CD4-positive, alpha-beta T cell (primary cell): ENCODE measurements around the gene DRC7. TPM values are rescaled to one million over a fixed set of nuclear protein-coding genes. Genes with fewer than 3 reads are reported as not detected.

Source experiments
- ATAC-seq: fragments of 200-7000 bp; cut with Tn5 transposase; one replicate; pipeline ENCODE4 v1.10.0; 2022; ENCODE audit warnings: mild to moderate bottlenecking; ENCODE audit not compliant: poor library complexity
- CTCF ChIA-PET: fragments of 350-600 bp; sonication (Branson Sonifier 250); formaldehyde crosslinking; loops from one replicate; lab custom pipeline; 2021; ENCODE audit warnings: antibody characterized with exemption, inconsistent platforms; lab: Charles Lee
- POLR2A ChIA-PET: fragments of 350-600 bp; sonication (Branson Sonifier 250); formaldehyde crosslinking; loops from one replicate; lab custom pipeline; 2021; ENCODE audit warnings: antibody characterized with exemption, inconsistent platforms; lab: Charles Lee
- DNase-seq, 14 experiments: peaks; one replicate each; pipeline ENCODE4 v3.0.0-alpha.2; 2013 to 2020; ENCODE audit warnings: mixed read lengths in 2 of 14
- H3K27ac ChIP-seq, 2 donors: one replicate each; pipeline versions ENCODE4 v1.5.1 to v1.7.0; 2013; ENCODE audit warnings: low read length in 2 of 2, low read depth in 1 of 2, mild to moderate bottlenecking in 1 of 2
- H3K27me3 ChIP-seq, 2 experiments: 1 replicate in 1 of 2; 2 replicates in 1 of 2; pipeline versions ENCODE4 v1.6.1 to v1.7.0; 2013; ENCODE audit warnings: low read length in 2 of 2, control low read depth in 1 of 2, mild to moderate bottlenecking in 1 of 2, moderate library complexity in 1 of 2; ENCODE audit not compliant: insufficient read depth in 2 of 2, control insufficient read depth in 1 of 2
- H3K36me3 ChIP-seq: one replicate; pipeline ENCODE4 v1.6.1; 2013; ENCODE audit warnings: low read length, control low read depth; ENCODE audit not compliant: insufficient read depth
- H3K4me1 ChIP-seq: one replicate; pipeline ENCODE4 v1.6.1; 2013; ENCODE audit warnings: low read length, control low read depth; ENCODE audit not compliant: insufficient read depth
- H3K4me3 ChIP-seq: one replicate; pipeline ENCODE4 v1.5.1; 2013; ENCODE audit warnings: mild to moderate bottlenecking, low read length, moderate library complexity
- H3K9me3 ChIP-seq, 2 experiments: 1 replicate in 1 of 2; 2 replicates in 1 of 2; pipeline versions ENCODE4 v1.6.1 to v1.7.0; 2013; ENCODE audit warnings: low read length in 2 of 2, mild to moderate bottlenecking in 2 of 2, control low read depth in 1 of 2, moderate library complexity in 1 of 2; ENCODE audit not compliant: control insufficient read depth in 1 of 2, insufficient read depth in 1 of 2
- H3K27ac Mint-ChIP-seq: one replicate; pipeline ENCODE4 v1.8.0; 2020; ENCODE audit warnings: mixed read lengths
- H3K27me3 Mint-ChIP-seq: one replicate; pipeline ENCODE4 v1.8.0; 2021; ENCODE audit warnings: mixed read lengths
- H3K36me3 Mint-ChIP-seq: one replicate; pipeline ENCODE4 v1.8.0; 2021; ENCODE audit warnings: low read depth, mixed read lengths
- H3K4me1 Mint-ChIP-seq: one replicate; pipeline ENCODE4 v1.8.0; 2021; ENCODE audit warnings: low read depth, mixed read lengths
- H3K4me3 Mint-ChIP-seq: one replicate; pipeline ENCODE4 v1.8.0; 2020; ENCODE audit warnings: mild to moderate bottlenecking, mixed read lengths
- H3K9me3 Mint-ChIP-seq: one replicate; pipeline ENCODE4 v1.8.0; 2020; ENCODE audit warnings: mixed read lengths
- CTCF ChIP-seq: fragments of 200-600 bp; IDR thresholded peaks from one replicate; pipeline ENCODE4 v1.8.0; 2022; ENCODE audit warnings: antibody characterized with exemption, mild to moderate bottlenecking
- intact Hi-C, 2 experiments: fragments of 100-400 bp; cut with DNase I in 1 of 2; cut with micrococcal nuclease in 1 of 2; formaldehyde crosslinking; loops; one replicate each; pipeline versions ENCODE4 v1.15.1 to v1.9.0; 2023 to 2025; cut with DNase I, micrococcal nuclease
- total RNA-seq, 174 experiments: library from RNA in 2 of 174; stranded (reverse) in 2 of 174; gene quantifications; one replicate each; pipeline ENCODE4 v1.2.3 and lab custom pipeline; 2021 to 2026

The DRC7 gene
- total RNA-seq, 2 experiments from 2014 or later = not detected

DNA sequence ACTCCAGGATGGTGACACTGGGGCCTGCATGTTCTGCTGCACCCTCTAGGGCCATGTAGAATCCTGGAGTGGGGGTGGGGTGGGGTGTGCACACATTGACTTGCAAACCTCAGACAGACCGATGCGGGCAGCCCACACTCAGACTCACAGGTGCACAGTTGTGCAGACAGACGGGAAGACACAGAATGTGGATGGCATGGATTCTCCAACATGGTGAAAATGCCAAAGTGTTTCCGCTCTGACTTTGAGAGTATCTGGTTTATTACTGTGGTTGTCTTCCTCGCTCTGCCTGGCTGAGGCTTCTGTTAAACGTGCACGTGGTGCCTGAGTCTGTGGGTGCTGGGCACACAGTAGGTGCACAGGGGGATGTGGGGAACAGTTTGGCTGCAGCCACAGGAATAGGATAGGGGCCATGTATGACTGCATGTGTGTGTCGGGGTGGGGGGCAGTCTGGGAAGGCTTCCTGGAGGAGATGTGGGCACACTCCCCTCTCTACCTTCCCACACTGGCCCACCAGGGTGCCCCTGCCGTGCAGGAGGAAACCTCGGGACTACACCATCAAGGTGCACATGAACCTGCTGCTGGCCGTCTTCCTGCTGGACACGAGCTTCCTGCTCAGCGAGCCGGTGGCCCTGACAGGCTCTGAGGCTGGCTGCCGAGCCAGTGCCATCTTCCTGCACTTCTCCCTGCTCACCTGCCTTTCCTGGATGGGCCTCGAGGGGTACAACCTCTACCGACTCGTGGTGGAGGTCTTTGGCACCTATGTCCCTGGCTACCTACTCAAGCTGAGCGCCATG lies 35.5 kb upstream of the DRC7 start:
- Histone ChIP-seq H3K4me1 (peaks cover 15% of the 10 kb centered on the region), H3K36me3 (no peaks in the 10 kb centered on the region), H3K9me3 (no peaks in the 10 kb centered on the region), H3K27me3 (no peaks in the 10 kb centered on the region), H3K27ac (no peak overlapping the region), H3K4me3 (no peak overlapping the region)
- Mint-ChIP-seq H3K27me3 (no peaks in the 10 kb centered on the region), H3K27ac (no peak overlapping the region), H3K4me3 (no peak overlapping the region), H3K36me3 (no peaks in the 10 kb centered on the region), H3K4me1 (no peaks in the 10 kb centered on the region), H3K9me3 (no peaks in the 10 kb centered on the region)
- ATAC-seq (no peak), DNase-seq (no peak)
- intact Hi-C loops = no loop called here
- ChIA-PET POLR2A (no interaction called here), CTCF (no interaction called here)
- TF ChIP-seq CTCF = no peak

DNA sequence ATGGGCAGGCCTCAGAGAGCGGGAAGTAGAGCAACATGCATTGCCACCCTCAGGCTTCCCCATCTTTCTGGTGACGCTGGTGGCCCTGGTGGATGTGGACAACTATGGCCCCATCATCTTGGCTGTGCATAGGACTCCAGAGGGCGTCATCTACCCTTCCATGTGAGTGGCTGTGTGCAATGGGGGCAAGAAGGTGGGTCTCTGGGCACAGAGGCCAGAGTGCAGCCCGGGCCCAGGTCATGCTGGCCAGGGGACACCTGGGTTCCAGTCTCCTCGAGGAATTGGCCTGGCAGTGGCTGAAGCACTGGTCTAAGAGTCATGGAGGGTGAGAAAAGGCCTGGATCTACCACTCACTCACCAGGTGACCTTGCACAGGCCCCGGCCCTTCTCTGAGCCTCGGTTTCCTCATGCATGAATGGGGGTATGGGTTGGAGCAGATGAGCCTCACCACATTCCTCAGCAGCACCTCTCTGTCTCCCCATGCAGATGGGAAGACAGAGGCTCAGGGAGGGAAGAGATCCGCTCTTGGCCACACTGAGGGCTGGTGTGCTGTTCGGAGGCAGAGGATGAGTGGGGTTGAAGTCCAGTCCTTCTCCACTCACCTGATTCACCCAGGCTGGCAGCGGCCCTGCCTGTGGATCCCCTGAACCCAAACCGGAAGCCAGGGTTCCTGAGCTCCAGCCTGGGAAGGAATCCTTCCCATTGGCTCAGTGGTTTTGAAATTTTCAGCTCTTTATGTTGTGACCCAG lies 33.7 kb upstream of the DRC7 start:
- CTCF ChIA-PET = no interaction called here
- Histone ChIP-seq H3K4me1 (peaks cover 11% of the 10 kb centered on the region), H3K27ac (no peak overlapping the region), H3K9me3 (no peaks in the 10 kb centered on the region), H3K36me3 (no peaks in the 10 kb centered on the region), H3K27me3 (no peaks in the 10 kb centered on the region), H3K4me3 (no peak overlapping the region)
- H3K27ac Mint-ChIP-seq = no peak overlapping the region
- H3K4me1 Mint-ChIP-seq = no peaks in the 10 kb centered on the region
- TF ChIP-seq CTCF = no peak
- no peaks in the 10 kb centered on the region for H3K27me3 Mint-ChIP-seq
- POLR2A ChIA-PET = no interaction called here
- no peaks in the 10 kb centered on the region for H3K9me3 Mint-ChIP-seq
- H3K36me3 Mint-ChIP-seq = no peaks in the 10 kb centered on the region
- ATAC-seq (no peak), DNase-seq (no peak)
- no peak overlapping the region for H3K4me3 Mint-ChIP-seq
- intact Hi-C loops = no loop called here

DNA sequence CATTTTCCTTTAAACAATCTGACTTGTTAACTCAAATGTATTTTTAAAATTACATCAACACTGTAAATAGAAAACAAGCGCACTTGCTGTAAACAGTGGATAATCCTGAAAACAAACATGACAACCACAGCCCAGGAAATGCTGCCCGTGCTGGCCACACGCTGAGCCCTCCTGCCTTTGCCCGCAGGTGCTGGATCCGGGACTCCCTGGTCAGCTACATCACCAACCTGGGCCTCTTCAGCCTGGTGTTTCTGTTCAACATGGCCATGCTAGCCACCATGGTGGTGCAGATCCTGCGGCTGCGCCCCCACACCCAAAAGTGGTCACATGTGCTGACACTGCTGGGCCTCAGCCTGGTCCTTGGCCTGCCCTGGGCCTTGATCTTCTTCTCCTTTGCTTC lies 33.1 kb upstream of the DRC7 start:
- H3K4me3 Mint-ChIP-seq = no peak overlapping the region
- H3K27ac Mint-ChIP-seq = no peak overlapping the region
- no peaks in the 10 kb centered on the region for H3K4me1 Mint-ChIP-seq

More for the DNA sequence above, 33.1 kb upstream of the DRC7 start:
- ATAC-seq = no peak
- no peaks in the 10 kb centered on the region for H3K27me3 ChIP-seq
- Mint-ChIP-seq H3K9me3 (no peaks in the 10 kb centered on the region), H3K27me3 (no peaks in the 10 kb centered on the region), H3K36me3 (no peaks in the 10 kb centered on the region)
- H3K36me3 ChIP-seq = no peaks in the 10 kb centered on the region
- ChIA-PET CTCF (no interaction called here), POLR2A (no interaction called here)
- H3K4me3 ChIP-seq = no peak overlapping the region
- no peaks in the 10 kb centered on the region for H3K9me3 ChIP-seq
- no peak for DNase-seq
- TF ChIP-seq CTCF = no peak
- intact Hi-C loops = no loop called here
- H3K4me1 ChIP-seq = peaks cover 4% of the 10 kb centered on the region
- no peak overlapping the region for H3K27ac ChIP-seq
